Mesenchymal stem cell (in vitro differentiated cells and primary cell): ENCODE measurements around the gene VPS50.

Experiments used
- DNase-seq: peaks from one replicate; pipeline ENCODE4 v3.0.0-alpha.2; 2013
- H2AFZ ChIP-seq: one replicate; pipeline ENCODE4 v1.6.1; 2013; ENCODE audit warnings: low read depth, mild to moderate bottlenecking, control low read depth, inconsistent platforms, low read length, moderate library complexity
- H2AK5ac ChIP-seq: 2 replicates; pipeline ENCODE4 v1.6.1; 2013; ENCODE audit warnings: low read length, moderate library complexity, mild to moderate bottlenecking, inconsistent platforms; ENCODE audit not compliant: severe bottlenecking
- H2BK120ac ChIP-seq: one replicate; pipeline ENCODE4 v1.6.1; 2013; ENCODE audit warnings: low read depth, mild to moderate bottlenecking, inconsistent platforms, low read length, moderate library complexity
- H2BK12ac ChIP-seq, 2 experiments: one replicate each; pipeline ENCODE4 v1.6.1; 2013; ENCODE audit warnings: inconsistent platforms in 2 of 2, low read length in 2 of 2, mild to moderate bottlenecking in 2 of 2, moderate library complexity in 2 of 2, control low read depth in 1 of 2
- H2BK15ac ChIP-seq: one replicate; pipeline ENCODE4 v1.6.1; 2013; ENCODE audit warnings: mild to moderate bottlenecking, low read depth, inconsistent platforms; ENCODE audit not compliant: poor library complexity, severe bottlenecking
- H2BK5ac ChIP-seq: 2 replicates; pipeline ENCODE4 v1.6.1; 2013; ENCODE audit warnings: low read depth, mild to moderate bottlenecking, low read length, control low read depth, inconsistent platforms; ENCODE audit not compliant: poor library complexity, severe bottlenecking
- H3K14ac ChIP-seq, 2 experiments: one replicate each; pipeline ENCODE4 v1.6.1; 2013; ENCODE audit warnings: inconsistent platforms in 2 of 2, low read length in 2 of 2, control low read depth in 1 of 2, mild to moderate bottlenecking in 1 of 2, moderate library complexity in 1 of 2
- H3K18ac ChIP-seq, 2 experiments: one replicate each; pipeline ENCODE4 v1.6.1; 2013; ENCODE audit warnings: inconsistent platforms in 2 of 2, low read length in 2 of 2, control low read depth in 1 of 2, low read depth in 1 of 2, mild to moderate bottlenecking in 1 of 2
- H3K23ac ChIP-seq, 2 experiments: one replicate each; pipeline ENCODE4 v1.6.1; 2013; ENCODE audit warnings: inconsistent platforms in 2 of 2, low read length in 2 of 2, mild to moderate bottlenecking in 2 of 2, moderate library complexity in 2 of 2, control low read depth in 1 of 2
- H3K27ac ChIP-seq: 2 replicates; pipeline ENCODE4 v1.5.1; 2013; ENCODE audit warnings: mild to moderate bottlenecking, moderate library complexity, low read length, control low read depth, inconsistent platforms; ENCODE audit not compliant: poor library complexity, severe bottlenecking
- H3K27me3 ChIP-seq, 2 experiments: 2 replicates each; pipeline versions ENCODE4 v1.6.1 to v1.7.0; 2013; ENCODE audit warnings: low read length in 2 of 2, mild to moderate bottlenecking in 2 of 2, moderate library complexity in 2 of 2, control low read depth in 1 of 2, inconsistent platforms in 1 of 2; ENCODE audit not compliant: control insufficient read depth in 1 of 2, insufficient read depth in 1 of 2
- H3K36me3 ChIP-seq, 2 experiments: 2 replicates each; pipeline versions ENCODE4 v1.6.1 to v1.7.0; 2013; ENCODE audit warnings: low read length in 2 of 2, control low read depth in 1 of 2, inconsistent platforms in 1 of 2, low read depth in 1 of 2, mild to moderate bottlenecking in 1 of 2; ENCODE audit not compliant: insufficient read depth in 2 of 2, control insufficient read depth in 1 of 2
- H3K4ac ChIP-seq, 2 experiments: one replicate each; pipeline ENCODE4 v1.6.1; 2013; ENCODE audit warnings: inconsistent platforms in 2 of 2, low read length in 2 of 2, mild to moderate bottlenecking in 2 of 2, moderate library complexity in 2 of 2, control low read depth in 1 of 2, low read depth in 1 of 2
- H3K4me1 ChIP-seq: 2 replicates; pipeline ENCODE4 v1.6.1; 2013; ENCODE audit warnings: low read depth, low read length, control low read depth; ENCODE audit not compliant: control insufficient read depth, insufficient read depth
- H3K4me2 ChIP-seq: 2 replicates; pipeline ENCODE4 v1.6.1; 2013; ENCODE audit warnings: low read length, mild to moderate bottlenecking, inconsistent platforms; ENCODE audit not compliant: poor library complexity, severe bottlenecking
- H3K4me3 ChIP-seq, 2 experiments: 2 replicates each; pipeline versions ENCODE4 v1.5.1 to v1.7.0; 2013; ENCODE audit warnings: low read length in 2 of 2, mild to moderate bottlenecking in 2 of 2, control low read depth in 1 of 2, low read depth in 1 of 2; ENCODE audit not compliant: insufficient read depth in 1 of 2
- H3K79me1 ChIP-seq: replicated peaks from 2 replicates; pipeline ENCODE4 v1.6.1; 2013; ENCODE audit warnings: mild to moderate bottlenecking, control low read depth, low read length, inconsistent platforms; ENCODE audit not compliant: poor library complexity, severe bottlenecking
- H3K9ac ChIP-seq: 2 replicates; pipeline ENCODE4 v1.7.0; 2013; ENCODE audit warnings: mild to moderate bottlenecking, low read length, moderate library complexity
- H3K9me3 ChIP-seq: 2 replicates; pipeline ENCODE4 v1.7.0; 2013; ENCODE audit warnings: mild to moderate bottlenecking, low read length; ENCODE audit not compliant: control insufficient read depth
- H4K8ac ChIP-seq: one replicate; pipeline ENCODE4 v1.6.1; 2013; ENCODE audit warnings: inconsistent platforms, mild to moderate bottlenecking, low read length, moderate library complexity
- H4K91ac ChIP-seq: one replicate; pipeline ENCODE4 v1.6.1; 2013; ENCODE audit warnings: mild to moderate bottlenecking, low read length, inconsistent platforms
- WGBS: methylation state at CpG from one replicate; pipeline ENCODE4 v1.1.7; 2013; ENCODE audit warnings: mixed read lengths; 5-methylcytosine and 5-hydroxymethylcytosine counted together

VPS50 gene

GRCh38 chr7:93231259-93231658 lies 907 bp upstream of the VPS50 start:
- no peaks in the 10 kb centered on the region for H3K9me3 ChIP-seq
- H3K27me3 ChIP-seq = no peaks in the 10 kb centered on the region
- no peak overlapping the region for H4K91ac ChIP-seq
- H4K8ac ChIP-seq = no peak overlapping the region
- no peak overlapping the region for H2BK15ac ChIP-seq
- no peak overlapping the region for H2AK5ac ChIP-seq
- H2BK5ac ChIP-seq = no peak overlapping the region
- no peak for DNase-seq
- H3K4me3 ChIP-seq = peak overlapping the region in 1 of 2 experiments; percentile 100
- H3K14ac ChIP-seq = no peak overlapping the region
- H3K36me3 ChIP-seq = no peaks in the 10 kb centered on the region
- peaks cover 1% of the 10 kb centered on the region for H3K4me1 ChIP-seq
- H2BK12ac ChIP-seq = no peak overlapping the region
- H3K18ac ChIP-seq = no peak overlapping the region
- peak overlapping the region; percentile 69 for H3K4me2 ChIP-seq
- 71% methylated on average over 2 of the region's 5 CpGs for WGBS
- peak overlapping the region; percentile 96 for H3K9ac ChIP-seq
- no peak overlapping the region for H2BK120ac ChIP-seq
- H3K23ac ChIP-seq = no peak overlapping the region
- H3K27ac ChIP-seq = no peak overlapping the region
- peaks cover 17% of the 10 kb centered on the region for H3K79me1 ChIP-seq
- no peak overlapping the region for H2AFZ ChIP-seq
- no peak overlapping the region for H3K4ac ChIP-seq

GRCh38 chr7:93232673-93233018 lies 480 bp downstream of the VPS50 start:
- Histone ChIP-seq H2BK120ac (no peak overlapping the region), H3K4ac (peak overlapping the region in 1 of 2 experiments; percentile 79), H4K91ac (no peak overlapping the region), H3K23ac (no peak overlapping the region), H3K18ac (no peak overlapping the region), H2BK12ac (no peak overlapping the region), H3K36me3 (no peaks in the 10 kb centered on the region), H3K27me3 (no peaks in the 10 kb centered on the region), H2BK5ac (no peak overlapping the region), H3K4me3 (peak overlapping the region; percentile 78 to 100), H2AFZ (peak overlapping the region; percentile 72), H3K4me1 (peaks cover 1% of the 10 kb centered on the region), H4K8ac (peak overlapping the region; percentile 74), H2BK15ac (no peak overlapping the region), H2AK5ac (no peak overlapping the region), H3K9me3 (no peaks in the 10 kb centered on the region), H3K79me1 (peaks cover 17% of the 10 kb centered on the region), H3K4me2 (peak overlapping the region; percentile 96), H3K9ac (peak overlapping the region; percentile 96), H3K27ac (no peak overlapping the region), H3K14ac (no peak overlapping the region)
- 12% methylated on average over 6 of the region's 8 CpGs for WGBS
- no peak for DNase-seq

GRCh38 chr7:93235541-93235940 lies 3.4 kb downstream of the VPS50 start:
- Histone ChIP-seq H3K27me3 (no peaks in the 10 kb centered on the region), H3K4ac (no peak overlapping the region), H3K9me3 (no peaks in the 10 kb centered on the region), H3K14ac (no peak overlapping the region), H3K4me1 (peaks cover 1% of the 10 kb centered on the region), H2AFZ (no peak overlapping the region), H4K91ac (no peak overlapping the region), H2AK5ac (no peak overlapping the region), H4K8ac (no peak overlapping the region), H3K27ac (no peak overlapping the region), H3K79me1 (peaks cover 28% of the 10 kb centered on the region), H3K9ac (no peak overlapping the region), H3K4me2 (no peak overlapping the region), H2BK120ac (no peak overlapping the region), H2BK5ac (no peak overlapping the region), H2BK12ac (no peak overlapping the region), H3K4me3 (no peak overlapping the region), H3K36me3 (no peaks in the 10 kb centered on the region), H3K23ac (no peak overlapping the region), H2BK15ac (no peak overlapping the region), H3K18ac (no peak overlapping the region)
- 95% methylated on average over 2 of the region's 2 CpGs for WGBS
- no peak for DNase-seq

- Histone ChIP-seq H2BK12ac (no peak overlapping the region), H3K27ac (no peak overlapping the region), H3K27me3 (no peaks in the 10 kb centered on the region), H3K18ac (no peak overlapping the region), H2AFZ (no peak overlapping the region), H4K91ac (no peak overlapping the region), H3K79me1 (peaks cover 27% of the 10 kb centered on the region), H3K9ac (no peak overlapping the region), H2BK5ac (no peak overlapping the region), H3K14ac (no peak overlapping the region), H2BK15ac (no peak overlapping the region), H3K4me2 (no peak overlapping the region), H3K9me3 (no peaks in the 10 kb centered on the region), H3K4me3 (no peak overlapping the region), H3K23ac (no peak overlapping the region), H3K4ac (no peak overlapping the region), H3K4me1 (no peaks in the 10 kb centered on the region), H4K8ac (no peak overlapping the region), H2BK120ac (no peak overlapping the region), H3K36me3 (no peaks in the 10 kb centered on the region), H2AK5ac (no peak overlapping the region)
- 96% methylated on average over 3 of the region's 4 CpGs for WGBS
- no peak for DNase-seq
These were observed 6.0 kb downstream of the VPS50 start for GRCh38 chr7:93238131-93238530.
